NCI-H187 (cell line): Measurements from ENCODE around the gene HDHD5.

Experiments
- DNase-seq, 2 experiments: peaks; one replicate each; lab custom pipeline; 2025; lab: John Stamatoyannopoulos, UW

HDHD5 gene

GRCh38 chr22:17120281-17120680 is 38.8 kb downstream of the HDHD5 start:
- DNase-seq, result no peak

GRCh38 chr22:17119481-17120202 is 39.4 kb downstream of the HDHD5 start:
- DNase-seq, result no peak

GRCh38 chr22:17118342-17118741 is 40.7 kb downstream of the HDHD5 start:
- no peak for DNase-seq

- DNase-seq, result no peak
Measured at GRCh38 chr22:17117890-17118289, 41.2 kb downstream of the HDHD5 start.

GRCh38 chr22:17117400-17117799 is 41.7 kb downstream of the HDHD5 start:
- DNase-seq, result no peak

- no peak for DNase-seq
Measured at GRCh38 chr22:17116572-17117330, 42.3 kb downstream of the HDHD5 start.

GRCh38 chr22:17115945-17116565 is 43.0 kb downstream of the HDHD5 start:
- no peak for DNase-seq

GRCh38 chr22:17115236-17115635 is 43.8 kb downstream of the HDHD5 start:
- DNase-seq, result no peak

- DNase-seq, result no peak
Measured at GRCh38 chr22:17114898-17115235, 44.2 kb downstream of the HDHD5 start.

- DNase-seq, result no peak
Measured at GRCh38 chr22:17114173-17114897, 44.7 kb downstream of the HDHD5 start.

- DNase-seq, result no peak
Measured at GRCh38 chr22:17113600-17113999, 45.5 kb downstream of the HDHD5 start.

GRCh38 chr22:17112491-17113042 is 46.5 kb downstream of the HDHD5 start:
- DNase-seq, result peak in 1 of 2 experiments; percentile 14

- DNase-seq, result no peak
Measured at GRCh38 chr22:17110791-17111550, 48.1 kb downstream of the HDHD5 start.

- no peak for DNase-seq
Measured at GRCh38 chr22:17109976-17110375, 49.1 kb downstream of the HDHD5 start.

GRCh38 chr22:17109113-17109865 is 49.8 kb downstream of the HDHD5 start:
- no peak for DNase-seq

GRCh38 chr22:17108256-17109112 is 50.6 kb downstream of the HDHD5 start:
- no peak for DNase-seq

- DNase-seq, result no peak
Measured at GRCh38 chr22:17107547-17107810, 51.6 kb downstream of the HDHD5 start.

- no peak for DNase-seq
Measured at GRCh38 chr22:17106785-17107546, 52.1 kb downstream of the HDHD5 start.

- DNase-seq, result no peak
Measured at GRCh38 chr22:17106161-17106784, 52.8 kb downstream of the HDHD5 start.
